GM23338 (cell line): Measurements from ENCODE around the gene ERC1. TPM values are rescaled to one million over a fixed set of nuclear protein-coding genes. Genes with fewer than 3 reads are reported as not detected.

ENCODE experiments used
- ATAC-seq: fragments of 200-7000 bp; cut with Tn5 transposase; 3 replicates; pipeline ENCODE4 v1.9.1; 2020
- DNase-seq: peaks from one replicate; pipeline ENCODE4 v3.0.0-alpha.2; 2015; ENCODE audit warnings: low spot score
- H2AFZ ChIP-seq: fragments of 200-600 bp; sonication (generic); 2 replicates; pipeline ENCODE4 v1.8.0; 2016; ENCODE audit warnings: antibody characterized with exemption, mild to moderate bottlenecking, moderate library complexity
- H3F3A ChIP-seq: fragments of 200-600 bp; sonication (generic); replicated peaks from 2 replicates; pipeline ENCODE4 v1.8.0; 2017; ENCODE audit warnings: antibody characterized with exemption, mixed run types, low read depth
- H3K27ac ChIP-seq: fragments of 200-600 bp; sonication (generic); 2 replicates; pipeline ENCODE4 v1.6.1; 2016; ENCODE audit warnings: low read depth
- H3K27me3 ChIP-seq: fragments of 200-600 bp; sonication (generic); 2 replicates; pipeline ENCODE4 v1.8.0; 2016; ENCODE audit warnings: mild to moderate bottlenecking, mixed run types, moderate library complexity; ENCODE audit not compliant: insufficient read depth
- H3K36me3 ChIP-seq: fragments of 200-600 bp; sonication (generic); 2 replicates; pipeline ENCODE4 v1.8.0; 2016; ENCODE audit warnings: mild to moderate bottlenecking; ENCODE audit not compliant: insufficient read depth
- H3K4me1 ChIP-seq: fragments of 200-600 bp; sonication (generic); 2 replicates; pipeline ENCODE4 v1.8.0; 2016; ENCODE audit warnings: mild to moderate bottlenecking, moderate library complexity; ENCODE audit not compliant: insufficient read depth
- H3K4me2 ChIP-seq: fragments of 200-600 bp; sonication (generic); 2 replicates; pipeline ENCODE4 v1.7.1; 2017; ENCODE audit warnings: mixed run types
- H3K4me3 ChIP-seq: fragments of 200-600 bp; sonication (generic); 2 replicates; pipeline ENCODE4 v1.6.1; 2016; ENCODE audit warnings: mixed run types
- H3K79me2 ChIP-seq: fragments of 200-600 bp; sonication (generic); replicated peaks from 2 replicates; pipeline ENCODE4 v1.8.0; 2017; ENCODE audit warnings: mild to moderate bottlenecking; ENCODE audit not compliant: insufficient read depth
- H3K9me2 ChIP-seq: fragments of 200-600 bp; sonication (generic); 2 replicates; pipeline ENCODE4 v1.8.0; 2017; ENCODE audit not compliant: insufficient read depth
- H4K20me1 ChIP-seq: fragments of 200-600 bp; sonication (generic); replicated peaks from 2 replicates; pipeline ENCODE4 v1.8.0; 2017; ENCODE audit warnings: mild to moderate bottlenecking; ENCODE audit not compliant: insufficient read depth
- H3K27ac Mint-ChIP-seq: 2 replicates; pipeline ENCODE4 v1.8.0; 2020; ENCODE audit warnings: inconsistent platforms, mild to moderate bottlenecking, moderate library complexity, mixed read lengths
- H3K27me3 Mint-ChIP-seq: 3 replicates; pipeline ENCODE4 v1.8.0; 2022; ENCODE audit warnings: low read depth, mild to moderate bottlenecking, moderate library complexity, mixed read lengths, inconsistent platforms; ENCODE audit not compliant: insufficient read depth, poor library complexity
- H3K36me3 Mint-ChIP-seq: 3 replicates; pipeline ENCODE4 v1.8.0; 2021; ENCODE audit warnings: low read depth, mild to moderate bottlenecking, inconsistent platforms, moderate library complexity, mixed read lengths
- H3K4me1 Mint-ChIP-seq: 3 replicates; pipeline ENCODE4 v1.8.0; 2020; ENCODE audit warnings: mild to moderate bottlenecking, inconsistent platforms, mixed read lengths
- H3K4me3 Mint-ChIP-seq: 3 replicates; pipeline ENCODE4 v1.8.0; 2021; ENCODE audit warnings: moderate library complexity, mild to moderate bottlenecking, inconsistent platforms, mixed read lengths
- H3K9me3 Mint-ChIP-seq: 3 replicates; pipeline ENCODE4 v1.8.0; 2020; ENCODE audit warnings: moderate library complexity, mild to moderate bottlenecking, inconsistent platforms, mixed read lengths
- CREB1 ChIP-seq: fragments of 250-450 bp; sonication (Bioruptor Pico); IDR thresholded peaks from 2 replicates; pipeline ENCODE4 v1.5.0; 2020; ENCODE audit warnings: low read depth, mild to moderate bottlenecking, moderate library complexity
- EZH2 ChIP-seq: fragments of 200-600 bp; sonication (generic); IDR thresholded peaks from one replicate; pipeline ENCODE4 v1.8.0; 2017; ENCODE audit warnings: antibody characterized with exemption, mild to moderate bottlenecking, low read depth; ENCODE audit not compliant: unreplicated experiment
- JUNB ChIP-seq: IDR thresholded peaks from one replicate; pipeline ENCODE4 v1.6.1; 2016; ENCODE audit warnings: antibody characterized with exemption; ENCODE audit not compliant: unreplicated experiment
- NANOG ChIP-seq: IDR thresholded peaks from 2 replicates; pipeline ENCODE4 v1.6.1; 2016; ENCODE audit warnings: antibody characterized with exemption, borderline replicate concordance
- POLR2AphosphoS5 ChIP-seq: IDR thresholded peaks from 2 replicates; pipeline ENCODE4 v1.6.1; 2016; ENCODE audit warnings: antibody characterized with exemption, low read depth
- ZNF114 ChIP-seq: fragments of 250-450 bp; sonication (Bioruptor Pico); IDR thresholded peaks from 2 replicates; pipeline ENCODE4 v1.5.0; 2020; ENCODE audit warnings: mild to moderate bottlenecking, moderate library complexity
- ZNF331 ChIP-seq: fragments of 250-450 bp; sonication (Bioruptor Pico); IDR thresholded peaks from 2 replicates; pipeline ENCODE4 v1.5.0; 2020; ENCODE audit warnings: low read depth, mild to moderate bottlenecking, moderate library complexity
- polyA plus RNA-seq: library from polyadenylated mRNA; unstranded; fragments of >200 nt; fragmentation: Nextera tagmentation; extraction: Ambion mirVana; gene quantifications from 2 replicates; pipeline ENCODE4 v1.2.1, GENCODE V29; 2016
- total RNA-seq: library from RNA; depleted of rRNA; stranded (reverse); fragments of >200 nt; shearing (Covaris generic); gene quantifications from 2 replicates; pipeline ENCODE4 v1.2.3, GENCODE V29; 2014
- TF ChIP-seq, protein P1 (sequence below): IDR thresholded peaks from one replicate; pipeline ENCODE4 v1.6.1; 2018; ENCODE audit warnings: antibody characterized with exemption; ENCODE audit not compliant: unreplicated experiment
- TF ChIP-seq, protein P2 (sequence below), 2 experiments: fragments of 200-600 bp in 1 of 2; sonication (generic) in 1 of 2; conservative IDR thresholded peaks; 2 replicates each; pipeline versions ENCODE4 v1.5.1 to v1.6.1; 2016 to 2017; ENCODE audit warnings: antibody characterized with exemption in 2 of 2, low read depth in 2 of 2, mild to moderate bottlenecking in 2 of 2, moderate library complexity in 1 of 2
- TF ChIP-seq, protein P3 (sequence below): fragments of 250-450 bp; sonication (Bioruptor Pico); IDR thresholded peaks from 2 replicates; pipeline ENCODE4 v1.5.0; 2020; ENCODE audit warnings: mild to moderate bottlenecking, moderate library complexity

The ERC1 gene
- total and polyA plus RNA-seq, 2 experiments from 2014 or later: 28.1 to 35.3 TPM

DNA sequence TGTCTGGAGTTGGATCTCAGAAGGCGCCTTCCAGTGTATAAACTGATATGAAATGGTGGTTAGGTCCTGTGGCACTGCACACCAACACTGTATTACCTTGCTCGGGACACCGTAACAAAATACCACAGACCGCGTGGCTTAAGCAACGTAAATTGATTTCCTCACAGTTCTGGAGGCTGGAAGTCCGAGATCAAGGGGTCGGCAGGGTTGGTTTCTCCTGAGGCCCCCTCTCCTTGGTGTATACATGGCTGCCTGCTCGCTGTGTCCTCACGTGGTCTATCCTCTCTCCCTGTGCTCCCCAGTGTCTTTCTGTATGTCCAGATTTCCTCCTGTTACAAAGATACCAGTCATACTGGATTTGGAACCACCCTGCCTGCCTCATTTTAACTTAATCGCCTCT, 475.0 kb downstream of the ERC1 start (continued):
- TF ChIP-seq, protein P1, sequence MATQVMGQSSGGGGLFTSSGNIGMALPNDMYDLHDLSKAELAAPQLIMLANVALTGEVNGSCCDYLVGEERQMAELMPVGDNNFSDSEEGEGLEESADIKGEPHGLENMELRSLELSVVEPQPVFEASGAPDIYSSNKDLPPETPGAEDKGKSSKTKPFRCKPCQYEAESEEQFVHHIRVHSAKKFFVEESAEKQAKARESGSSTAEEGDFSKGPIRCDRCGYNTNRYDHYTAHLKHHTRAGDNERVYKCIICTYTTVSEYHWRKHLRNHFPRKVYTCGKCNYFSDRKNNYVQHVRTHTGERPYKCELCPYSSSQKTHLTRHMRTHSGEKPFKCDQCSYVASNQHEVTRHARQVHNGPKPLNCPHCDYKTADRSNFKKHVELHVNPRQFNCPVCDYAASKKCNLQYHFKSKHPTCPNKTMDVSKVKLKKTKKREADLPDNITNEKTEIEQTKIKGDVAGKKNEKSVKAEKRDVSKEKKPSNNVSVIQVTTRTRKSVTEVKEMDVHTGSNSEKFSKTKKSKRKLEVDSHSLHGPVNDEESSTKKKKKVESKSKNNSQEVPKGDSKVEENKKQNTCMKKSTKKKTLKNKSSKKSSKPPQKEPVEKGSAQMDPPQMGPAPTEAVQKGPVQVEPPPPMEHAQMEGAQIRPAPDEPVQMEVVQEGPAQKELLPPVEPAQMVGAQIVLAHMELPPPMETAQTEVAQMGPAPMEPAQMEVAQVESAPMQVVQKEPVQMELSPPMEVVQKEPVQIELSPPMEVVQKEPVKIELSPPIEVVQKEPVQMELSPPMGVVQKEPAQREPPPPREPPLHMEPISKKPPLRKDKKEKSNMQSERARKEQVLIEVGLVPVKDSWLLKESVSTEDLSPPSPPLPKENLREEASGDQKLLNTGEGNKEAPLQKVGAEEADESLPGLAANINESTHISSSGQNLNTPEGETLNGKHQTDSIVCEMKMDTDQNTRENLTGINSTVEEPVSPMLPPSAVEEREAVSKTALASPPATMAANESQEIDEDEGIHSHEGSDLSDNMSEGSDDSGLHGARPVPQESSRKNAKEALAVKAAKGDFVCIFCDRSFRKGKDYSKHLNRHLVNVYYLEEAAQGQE: no peak
- TF ChIP-seq JUNB: no peak

DNA sequence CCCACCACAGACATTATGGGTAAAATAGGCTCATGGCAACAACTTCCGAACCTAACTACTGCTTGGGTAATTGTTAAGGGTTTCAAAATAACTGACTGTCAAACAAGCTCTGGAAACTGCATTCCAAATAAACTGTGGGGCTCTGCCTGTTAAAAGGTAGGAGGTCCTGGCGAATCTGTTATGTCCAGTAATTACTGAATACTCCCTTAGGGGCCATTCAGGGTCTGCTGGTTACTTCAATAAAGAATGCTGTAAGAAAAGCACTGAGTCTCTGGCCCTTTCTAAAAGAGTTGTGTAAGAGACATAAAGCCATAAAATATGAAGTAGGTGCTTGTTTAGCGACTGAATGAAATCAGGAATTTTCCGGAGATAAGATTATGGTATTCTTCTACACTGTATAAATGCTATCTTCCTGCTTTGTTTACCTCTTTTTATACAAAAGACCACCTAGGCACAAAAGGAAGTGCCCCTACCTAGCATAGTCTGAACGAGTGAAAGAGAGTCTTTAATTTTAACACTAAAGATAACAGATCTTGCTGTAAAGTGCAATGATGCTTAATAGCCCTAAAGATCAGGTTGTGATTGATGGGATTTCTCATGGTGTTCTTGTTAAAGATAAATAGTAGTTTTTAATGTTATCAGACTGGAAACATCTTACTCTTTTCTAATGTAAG, 475.6 kb downstream of the ERC1 start:
- H3K4me1 Mint-ChIP-seq: peaks cover 3% of the 10 kb centered on the region
- no peak overlapping the region for H3K27ac Mint-ChIP-seq
- Histone ChIP-seq H3K79me2 (no peaks in the 10 kb centered on the region), H3K9me2 (no peaks in the 10 kb centered on the region), H4K20me1 (no peaks in the 10 kb centered on the region; the same call in 1 of the 2 replicates), H2AFZ (no peak overlapping the region), H3K4me1 (0 out of 2 replicates have a peak, but pooled peaks cover 4% of the 10 kb centered on the region), H3K27ac (no peak overlapping the region), H3K27me3 (no peaks in the 10 kb centered on the region), H3K36me3 (0 out of 2 replicates have a peak, but pooled peaks cover 6% of the 10 kb centered on the region), H3F3A (no peaks in the 10 kb centered on the region), H3K4me3 (no peak overlapping the region), H3K4me2 (no peak overlapping the region)
- peaks cover 2% of the 10 kb centered on the region for H3K27me3 Mint-ChIP-seq
- H3K36me3 Mint-ChIP-seq: peaks cover 2% of the 10 kb centered on the region; the same call in 1 of the 3 replicates
- no peak for DNase-seq
- H3K9me3 Mint-ChIP-seq: peaks cover 2% of the 10 kb centered on the region; the same call in 2 of the 3 replicates
- no peak for ATAC-seq
- H3K4me3 Mint-ChIP-seq: no peak overlapping the region
- TF ChIP-seq JUNB: no peak
- no peak for TF ChIP-seq ZNF114 (CRISPR knock-in tag)
- TF ChIP-seq NANOG: no peak
- TF ChIP-seq, protein P2, sequence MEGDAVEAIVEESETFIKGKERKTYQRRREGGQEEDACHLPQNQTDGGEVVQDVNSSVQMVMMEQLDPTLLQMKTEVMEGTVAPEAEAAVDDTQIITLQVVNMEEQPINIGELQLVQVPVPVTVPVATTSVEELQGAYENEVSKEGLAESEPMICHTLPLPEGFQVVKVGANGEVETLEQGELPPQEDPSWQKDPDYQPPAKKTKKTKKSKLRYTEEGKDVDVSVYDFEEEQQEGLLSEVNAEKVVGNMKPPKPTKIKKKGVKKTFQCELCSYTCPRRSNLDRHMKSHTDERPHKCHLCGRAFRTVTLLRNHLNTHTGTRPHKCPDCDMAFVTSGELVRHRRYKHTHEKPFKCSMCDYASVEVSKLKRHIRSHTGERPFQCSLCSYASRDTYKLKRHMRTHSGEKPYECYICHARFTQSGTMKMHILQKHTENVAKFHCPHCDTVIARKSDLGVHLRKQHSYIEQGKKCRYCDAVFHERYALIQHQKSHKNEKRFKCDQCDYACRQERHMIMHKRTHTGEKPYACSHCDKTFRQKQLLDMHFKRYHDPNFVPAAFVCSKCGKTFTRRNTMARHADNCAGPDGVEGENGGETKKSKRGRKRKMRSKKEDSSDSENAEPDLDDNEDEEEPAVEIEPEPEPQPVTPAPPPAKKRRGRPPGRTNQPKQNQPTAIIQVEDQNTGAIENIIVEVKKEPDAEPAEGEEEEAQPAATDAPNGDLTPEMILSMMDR (conservative IDR thresholded peaks at IDR 0.05; ENCODE audit: low read depth in 2 of 2): no peak
- TF ChIP-seq, protein P3, sequence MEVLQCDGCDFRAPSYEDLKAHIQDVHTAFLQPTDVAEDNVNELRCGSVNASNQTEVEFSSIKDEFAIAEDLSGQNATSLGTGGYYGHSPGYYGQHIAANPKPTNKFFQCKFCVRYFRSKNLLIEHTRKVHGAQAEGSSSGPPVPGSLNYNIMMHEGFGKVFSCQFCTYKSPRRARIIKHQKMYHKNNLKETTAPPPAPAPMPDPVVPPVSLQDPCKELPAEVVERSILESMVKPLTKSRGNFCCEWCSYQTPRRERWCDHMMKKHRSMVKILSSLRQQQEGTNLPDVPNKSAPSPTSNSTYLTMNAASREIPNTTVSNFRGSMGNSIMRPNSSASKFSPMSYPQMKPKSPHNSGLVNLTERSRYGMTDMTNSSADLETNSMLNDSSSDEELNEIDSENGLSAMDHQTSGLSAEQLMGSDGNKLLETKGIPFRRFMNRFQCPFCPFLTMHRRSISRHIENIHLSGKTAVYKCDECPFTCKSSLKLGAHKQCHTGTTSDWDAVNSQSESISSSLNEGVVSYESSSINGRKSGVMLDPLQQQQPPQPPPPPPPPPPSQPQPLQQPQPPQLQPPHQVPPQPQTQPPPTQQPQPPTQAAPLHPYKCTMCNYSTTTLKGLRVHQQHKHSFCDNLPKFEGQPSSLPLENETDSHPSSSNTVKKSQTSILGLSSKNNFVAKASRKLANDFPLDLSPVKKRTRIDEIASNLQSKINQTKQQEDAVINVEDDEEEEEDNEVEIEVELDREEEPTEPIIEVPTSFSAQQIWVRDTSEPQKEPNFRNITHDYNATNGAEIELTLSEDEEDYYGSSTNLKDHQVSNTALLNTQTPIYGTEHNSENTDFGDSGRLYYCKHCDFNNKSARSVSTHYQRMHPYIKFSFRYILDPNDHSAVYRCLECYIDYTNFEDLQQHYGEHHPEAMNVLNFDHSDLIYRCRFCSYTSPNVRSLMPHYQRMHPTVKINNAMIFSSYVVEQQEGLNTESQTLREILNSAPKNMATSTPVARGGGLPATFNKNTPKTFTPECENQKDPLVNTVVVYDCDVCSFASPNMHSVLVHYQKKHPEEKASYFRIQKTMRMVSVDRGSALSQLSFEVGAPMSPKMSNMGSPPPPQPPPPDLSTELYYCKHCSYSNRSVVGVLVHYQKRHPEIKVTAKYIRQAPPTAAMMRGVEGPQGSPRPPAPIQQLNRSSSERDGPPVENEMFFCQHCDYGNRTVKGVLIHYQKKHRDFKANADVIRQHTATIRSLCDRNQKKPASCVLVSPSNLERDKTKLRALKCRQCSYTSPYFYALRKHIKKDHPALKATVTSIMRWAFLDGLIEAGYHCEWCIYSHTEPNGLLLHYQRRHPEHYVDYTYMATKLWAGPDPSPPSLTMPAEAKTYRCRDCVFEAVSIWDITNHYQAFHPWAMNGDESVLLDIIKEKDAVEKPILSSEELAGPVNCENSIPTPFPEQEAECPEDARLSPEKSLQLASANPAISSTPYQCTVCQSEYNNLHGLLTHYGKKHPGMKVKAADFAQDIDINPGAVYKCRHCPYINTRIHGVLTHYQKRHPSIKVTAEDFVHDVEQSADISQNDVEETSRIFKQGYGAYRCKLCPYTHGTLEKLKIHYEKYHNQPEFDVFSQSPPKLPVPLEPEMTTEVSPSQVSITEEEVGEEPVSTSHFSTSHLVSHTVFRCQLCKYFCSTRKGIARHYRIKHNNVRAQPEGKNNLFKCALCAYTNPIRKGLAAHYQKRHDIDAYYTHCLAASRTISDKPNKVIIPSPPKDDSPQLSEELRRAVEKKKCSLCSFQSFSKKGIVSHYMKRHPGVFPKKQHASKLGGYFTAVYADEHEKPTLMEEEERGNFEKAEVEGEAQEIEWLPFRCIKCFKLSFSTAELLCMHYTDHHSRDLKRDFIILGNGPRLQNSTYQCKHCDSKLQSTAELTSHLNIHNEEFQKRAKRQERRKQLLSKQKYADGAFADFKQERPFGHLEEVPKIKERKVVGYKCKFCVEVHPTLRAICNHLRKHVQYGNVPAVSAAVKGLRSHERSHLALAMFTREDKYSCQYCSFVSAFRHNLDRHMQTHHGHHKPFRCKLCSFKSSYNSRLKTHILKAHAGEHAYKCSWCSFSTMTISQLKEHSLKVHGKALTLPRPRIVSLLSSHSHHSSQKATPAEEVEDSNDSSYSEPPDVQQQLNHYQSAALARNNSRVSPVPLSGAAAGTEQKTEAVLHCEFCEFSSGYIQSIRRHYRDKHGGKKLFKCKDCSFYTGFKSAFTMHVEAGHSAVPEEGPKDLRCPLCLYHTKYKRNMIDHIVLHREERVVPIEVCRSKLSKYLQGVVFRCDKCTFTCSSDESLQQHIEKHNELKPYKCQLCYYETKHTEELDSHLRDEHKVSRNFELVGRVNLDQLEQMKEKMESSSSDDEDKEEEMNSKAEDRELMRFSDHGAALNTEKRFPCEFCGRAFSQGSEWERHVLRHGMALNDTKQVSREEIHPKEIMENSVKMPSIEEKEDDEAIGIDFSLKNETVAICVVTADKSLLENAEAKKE (CRISPR knock-in tag): no peak
- TF ChIP-seq CREB1 (CRISPR knock-in tag): no peak
- TF ChIP-seq ZNF331 (CRISPR knock-in tag): no peak
- no peak for TF ChIP-seq EZH2
- TF ChIP-seq POLR2AphosphoS5: no peak
